ENCODE results near the gene FAIM2. TPM values are rescaled to one million over a fixed set of nuclear protein-coding genes. Genes with fewer than 3 reads are reported as not detected.
A peak's percentile ranks its signal among the peaks of the same experiment; 100 is the strongest.

The FAIM2 gene
- total RNA-seq, 1 experiment from 2014 or later: 0.18 TPM

GRCh38 chr12:49930515-49931288 is 27.0 kb upstream of the FAIM2 start:
- Histone ChIP-seq H2AFZ (ENCODE audit: low read length) (no peak overlapping the region), H3K4me2 (ENCODE audit: low read length) (no peak overlapping the region), H4K20me1 (ENCODE audit: low read length) (no peaks in the 10 kb centered on the region), H3K9me3 (ENCODE audit: low read length) (no peaks in the 10 kb centered on the region), H3K4me3 (ENCODE audit: low read length) (no peak overlapping the region), H3K4me1 (ENCODE audit: insufficient read depth, low read length) (no peaks in the 10 kb centered on the region; the same call in 1 of the 2 replicates), H3K9me2 (replicated peaks; ENCODE audit: low read length) (no peaks in the 10 kb centered on the region), H3K9ac (ENCODE audit: low read length) (no peak overlapping the region), H3K36me3 (ENCODE audit: low read depth, low read length) (no peaks in the 10 kb centered on the region), H3K79me2 (ENCODE audit: low read length) (no peaks in the 10 kb centered on the region), H3F3A (ENCODE audit: low read length, unreplicated experiment) (no peaks in the 10 kb centered on the region), H3K27ac (ENCODE audit: low read length) (no peak overlapping the region), H3K27me3 (ENCODE audit: low read length) (no peaks in the 10 kb centered on the region)
- TF ChIP-seq EZH2 (IDR thresholded peaks at IDR 0.05; ENCODE audit: low read length, unreplicated experiment) (no peak), CTCF (conservative IDR thresholded peaks at IDR 0.05; ENCODE audit: low read depth, low read length) (no peak), EZH2phosphoT487 (IDR thresholded peaks at IDR 0.05; ENCODE audit: borderline replicate concordance, low read length) (no peak)
- intact Hi-C loops (cut with micrococcal nuclease): no loop called here
- DNase-seq (peak; percentile 59), ATAC-seq (peak; percentile 73)
- no TSS peak for BruUV-seq (replicated peaks)
- POLR2A ChIA-PET (ENCODE audit: unreplicated experiment): no interaction called here
- CTCF ChIA-PET: no interaction called here

DNA sequence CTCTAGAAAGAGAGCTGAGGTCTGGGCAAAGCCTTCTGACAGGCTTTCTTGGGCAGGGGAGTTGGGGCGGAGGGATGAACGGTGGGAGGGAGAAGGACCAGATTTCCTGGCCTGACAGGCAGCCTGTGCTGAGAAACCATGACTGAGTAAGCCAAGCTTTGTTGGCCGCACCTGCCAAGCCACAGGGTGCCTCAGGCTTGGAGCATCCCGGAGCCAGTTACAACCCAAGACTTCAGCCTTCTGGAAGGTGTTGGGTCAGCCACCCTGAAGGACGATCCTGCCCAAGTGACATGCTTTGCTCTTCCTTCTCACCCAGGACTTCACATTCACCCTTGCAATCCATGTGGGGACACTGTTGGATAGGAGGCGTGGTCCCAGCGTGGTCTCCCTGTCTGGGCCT is 25.9 kb upstream of the FAIM2 start:
- intact Hi-C loops (cut with micrococcal nuclease): no loop called here
- Histone ChIP-seq H3K36me3 (ENCODE audit: low read depth, low read length) (no peaks in the 10 kb centered on the region), H3K27ac (ENCODE audit: low read length) (no peak overlapping the region), H3K4me2 (ENCODE audit: low read length) (no peak overlapping the region), H2AFZ (ENCODE audit: low read length) (no peak overlapping the region), H3K9ac (ENCODE audit: low read length) (no peak overlapping the region), H3F3A (ENCODE audit: low read length, unreplicated experiment) (no peaks in the 10 kb centered on the region), H3K9me2 (replicated peaks; ENCODE audit: low read length) (no peaks in the 10 kb centered on the region), H3K4me1 (ENCODE audit: insufficient read depth, low read length) (no peaks in the 10 kb centered on the region; the same call in 1 of the 2 replicates), H3K79me2 (ENCODE audit: low read length) (no peaks in the 10 kb centered on the region), H3K4me3 (ENCODE audit: low read length) (no peak overlapping the region), H3K27me3 (ENCODE audit: low read length) (no peaks in the 10 kb centered on the region), H3K9me3 (ENCODE audit: low read length) (no peaks in the 10 kb centered on the region), H4K20me1 (ENCODE audit: low read length) (no peaks in the 10 kb centered on the region)
- DNase-seq (no peak), ATAC-seq (no peak)
- TF ChIP-seq EZH2phosphoT487 (IDR thresholded peaks at IDR 0.05; ENCODE audit: borderline replicate concordance, low read length): no peak
- no peak for TF ChIP-seq EZH2 (IDR thresholded peaks at IDR 0.05; ENCODE audit: low read length, unreplicated experiment)
- CTCF ChIA-PET: no interaction called here
- POLR2A ChIA-PET (ENCODE audit: unreplicated experiment): no interaction called here
- BruUV-seq (replicated peaks): no TSS peak

DNA sequence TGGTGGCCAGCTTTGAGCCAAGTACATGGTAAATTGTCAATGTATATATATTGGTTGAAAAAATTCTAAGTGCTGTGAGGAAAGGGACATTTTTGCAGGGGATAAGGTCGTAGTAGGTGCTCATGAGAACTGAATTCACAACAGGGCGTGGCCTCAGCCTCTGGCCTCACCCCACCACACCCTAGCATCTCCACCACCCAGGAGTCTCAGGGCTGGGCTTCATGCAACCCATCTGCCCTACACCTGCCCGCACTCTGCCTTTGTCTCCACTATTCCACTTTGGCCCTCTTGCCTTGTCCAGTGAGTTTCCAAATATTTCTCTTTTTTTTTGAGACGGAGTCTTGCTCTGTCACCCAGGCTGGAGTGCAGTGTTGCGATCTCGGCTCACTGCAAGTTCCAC is 24.8 kb upstream of the FAIM2 start:
- H2AFZ ChIP-seq (ENCODE audit: low read length): no peak overlapping the region
- POLR2A ChIA-PET (ENCODE audit: unreplicated experiment): no interaction called here
- no peaks in the 10 kb centered on the region for H4K20me1 ChIP-seq (ENCODE audit: low read length)
- H3K9ac ChIP-seq (ENCODE audit: low read length): no peak overlapping the region
- H3K4me1 ChIP-seq (ENCODE audit: insufficient read depth, low read length): no peaks in the 10 kb centered on the region
- no peak overlapping the region for H3K4me3 ChIP-seq (ENCODE audit: low read length)
- intact Hi-C loops (cut with micrococcal nuclease): no loop called here
- CTCF ChIA-PET: no interaction called here
- DNase-seq: no peak
- no peaks in the 10 kb centered on the region for H3K36me3 ChIP-seq (ENCODE audit: low read depth, low read length)
- H3K27me3 ChIP-seq (ENCODE audit: low read length): no peaks in the 10 kb centered on the region
- TF ChIP-seq EZH2phosphoT487 (IDR thresholded peaks at IDR 0.05; ENCODE audit: borderline replicate concordance, low read length) (no peak), CTCF (conservative IDR thresholded peaks at IDR 0.05; ENCODE audit: low read depth, low read length) (no peak), EZH2 (IDR thresholded peaks at IDR 0.05; ENCODE audit: low read length, unreplicated experiment) (no peak)
- H3K4me2 ChIP-seq (ENCODE audit: low read length): no peak overlapping the region
- H3K79me2 ChIP-seq (ENCODE audit: low read length): no peaks in the 10 kb centered on the region
- no peaks in the 10 kb centered on the region for H3K9me3 ChIP-seq (ENCODE audit: low read length)
- H3K27ac ChIP-seq (ENCODE audit: low read length): no peak overlapping the region
- H3K9me2 ChIP-seq (replicated peaks; ENCODE audit: low read length): no peaks in the 10 kb centered on the region
- BruUV-seq (replicated peaks): no TSS peak
- no peaks in the 10 kb centered on the region for H3F3A ChIP-seq (ENCODE audit: low read length, unreplicated experiment)
- no peak for ATAC-seq

Data from PC-3 (cell line).